ENCODE measurements around the gene MC3R.
A peak's percentile ranks its signal among the peaks of the same experiment; 100 is the strongest.

MC3R gene

DNA sequence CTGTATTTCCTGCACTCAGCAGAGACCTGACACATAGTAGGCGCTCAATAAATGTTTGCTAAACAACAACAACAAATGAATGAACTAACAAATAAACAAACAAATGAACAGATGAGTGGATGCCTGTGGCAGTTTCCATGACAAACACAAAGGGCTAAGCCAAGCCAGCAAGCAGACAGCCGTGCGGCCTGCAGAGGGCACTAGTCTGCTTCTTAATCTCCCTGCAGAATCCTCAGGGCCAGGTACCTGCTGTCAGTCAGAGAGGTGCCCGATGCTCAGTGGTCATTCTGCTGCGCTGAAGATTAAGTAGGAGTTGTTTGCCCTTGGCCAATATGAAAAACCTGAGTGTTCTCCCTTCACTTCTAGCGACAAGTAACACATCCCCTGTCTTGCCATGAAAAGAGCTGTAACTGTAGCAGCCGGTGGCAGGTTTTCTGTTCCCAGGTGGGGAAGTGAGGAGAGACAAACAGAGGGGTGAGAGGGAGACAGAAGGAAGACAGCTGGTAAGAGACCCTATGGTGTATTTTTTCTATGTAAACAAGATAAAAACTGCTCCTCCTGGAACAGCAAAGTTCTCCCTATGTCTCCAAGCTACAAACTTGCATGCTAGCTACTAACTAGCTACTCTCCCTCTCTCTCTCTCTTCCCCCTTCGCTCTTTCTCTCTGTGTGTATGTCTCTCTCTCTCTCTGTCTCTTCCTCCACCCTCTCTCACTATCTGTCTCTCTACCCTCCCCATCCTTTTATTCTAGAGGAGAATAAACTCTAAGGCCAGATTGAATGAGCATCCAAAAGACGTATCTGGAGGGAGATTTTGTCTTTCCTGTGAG, at the start of gene MC3R:
TSS of gene MC3R (plus strand) at position 779 of the 829 bp plus-strand sequence. CDS start 112 bp downstream, outside the sequence.
- peak; percentile 43 for DNase-seq (ENCODE audit: extremely low spot score)
- ChIA-PET CTCF (interaction anchor here (0.7 to 1.6 kb wide), 13 partner anchors 9 to 1568 kb away, joined by 3 to 10 read pairs (median 4); no protein-coding TSS in a partner anchor), POLR2A (no interaction called here)
- TF ChIP-seq, protein P1, sequence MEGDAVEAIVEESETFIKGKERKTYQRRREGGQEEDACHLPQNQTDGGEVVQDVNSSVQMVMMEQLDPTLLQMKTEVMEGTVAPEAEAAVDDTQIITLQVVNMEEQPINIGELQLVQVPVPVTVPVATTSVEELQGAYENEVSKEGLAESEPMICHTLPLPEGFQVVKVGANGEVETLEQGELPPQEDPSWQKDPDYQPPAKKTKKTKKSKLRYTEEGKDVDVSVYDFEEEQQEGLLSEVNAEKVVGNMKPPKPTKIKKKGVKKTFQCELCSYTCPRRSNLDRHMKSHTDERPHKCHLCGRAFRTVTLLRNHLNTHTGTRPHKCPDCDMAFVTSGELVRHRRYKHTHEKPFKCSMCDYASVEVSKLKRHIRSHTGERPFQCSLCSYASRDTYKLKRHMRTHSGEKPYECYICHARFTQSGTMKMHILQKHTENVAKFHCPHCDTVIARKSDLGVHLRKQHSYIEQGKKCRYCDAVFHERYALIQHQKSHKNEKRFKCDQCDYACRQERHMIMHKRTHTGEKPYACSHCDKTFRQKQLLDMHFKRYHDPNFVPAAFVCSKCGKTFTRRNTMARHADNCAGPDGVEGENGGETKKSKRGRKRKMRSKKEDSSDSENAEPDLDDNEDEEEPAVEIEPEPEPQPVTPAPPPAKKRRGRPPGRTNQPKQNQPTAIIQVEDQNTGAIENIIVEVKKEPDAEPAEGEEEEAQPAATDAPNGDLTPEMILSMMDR (IDR thresholded peaks at IDR 0.05; ENCODE audit: control extremely low read depth, extremely low read depth, low read depth, missing control alignments): peak; percentile 81

DNA sequence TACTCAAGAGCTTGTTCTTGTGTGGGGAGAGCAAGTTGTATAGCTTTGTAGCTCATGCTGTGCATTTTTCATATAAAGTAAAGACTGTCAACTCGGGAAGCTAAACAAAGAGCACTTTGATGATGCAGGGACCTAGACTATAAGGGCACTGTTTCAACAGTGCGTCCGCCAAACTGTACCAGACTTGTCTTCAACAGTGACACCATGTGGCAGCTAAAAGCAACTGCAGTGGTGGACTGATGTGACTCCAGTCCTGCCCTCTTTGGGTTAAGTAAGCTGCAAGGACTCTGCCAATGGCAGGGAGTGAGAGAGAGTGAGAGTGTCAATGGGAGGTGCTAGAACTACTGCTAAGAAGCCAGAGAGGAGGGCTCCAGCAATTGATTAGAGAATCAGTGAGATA, 48.1 kb upstream of the MC3R start:
- POLR2A ChIA-PET: no interaction called here
- TF ChIP-seq, protein P1 (IDR thresholded peaks at IDR 0.05; ENCODE audit: control extremely low read depth, extremely low read depth, low read depth, missing control alignments): no peak
- DNase-seq (ENCODE audit: extremely low spot score): no peak
- CTCF ChIA-PET: interaction anchor here (1.5 kb wide), 1 partner anchor 14 kb away, joined by 4 read pairs; no protein-coding TSS in a partner anchor

DNA sequence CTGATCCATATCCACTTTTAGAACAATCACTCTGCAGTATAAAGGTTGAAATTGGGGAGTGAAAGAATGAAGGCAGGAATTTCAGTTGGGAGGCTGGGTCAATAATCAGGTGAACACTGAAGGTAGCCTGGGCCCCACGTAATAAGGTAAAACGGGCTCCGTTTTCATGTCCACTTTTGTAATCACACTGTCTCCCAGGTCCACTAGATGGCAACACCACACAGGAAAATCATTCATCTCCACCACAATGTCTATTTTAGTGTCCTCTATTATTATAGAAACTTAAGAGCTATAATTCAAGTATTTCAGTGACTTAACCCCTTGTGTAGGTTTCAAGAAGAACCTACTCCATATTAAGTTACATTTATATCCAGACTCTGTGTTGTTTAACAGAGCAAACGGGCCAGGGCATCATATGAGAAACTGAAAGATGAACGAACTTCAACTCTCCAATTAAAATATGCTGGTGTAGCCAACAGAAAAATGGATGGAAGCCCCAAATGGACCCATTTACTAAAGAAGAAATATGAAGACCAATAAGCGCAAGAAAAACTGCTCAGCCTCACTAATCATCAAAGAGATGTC, 45.9 kb upstream of the MC3R start:
- ChIA-PET POLR2A (no interaction called here), CTCF (interaction anchor here (1.6 kb wide), 1 partner anchor 12 kb away, joined by 9 read pairs; no protein-coding TSS in a partner anchor)
- TF ChIP-seq, protein P1 (IDR thresholded peaks at IDR 0.05; ENCODE audit: control extremely low read depth, extremely low read depth, low read depth, missing control alignments): peak; percentile 27
- no peak for DNase-seq (ENCODE audit: extremely low spot score)

DNA sequence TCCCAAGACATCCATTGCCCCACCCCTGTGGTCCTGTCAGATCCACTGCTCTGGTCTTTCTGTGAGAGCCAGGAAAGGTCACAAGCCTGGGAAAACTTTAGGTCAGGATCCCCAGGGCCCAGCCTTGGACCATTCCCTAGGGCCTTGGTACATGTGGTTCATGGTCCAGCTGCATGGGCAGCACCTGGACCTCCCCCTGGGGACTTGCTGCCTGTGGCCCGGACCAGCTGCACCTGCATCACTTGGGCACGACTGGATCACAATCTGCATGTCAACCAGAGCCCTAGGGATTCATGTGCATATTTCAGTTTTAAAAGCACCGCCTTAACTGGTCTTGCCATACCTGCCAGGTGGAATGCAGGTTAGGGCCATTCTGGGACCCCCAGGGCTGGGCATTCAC, 44.3 kb upstream of the MC3R start:
- TF ChIP-seq, protein P1 (IDR thresholded peaks at IDR 0.05; ENCODE audit: control extremely low read depth, extremely low read depth, low read depth, missing control alignments): no peak
- CTCF ChIA-PET: no interaction called here
- DNase-seq (ENCODE audit: extremely low spot score): no peak
- POLR2A ChIA-PET: no interaction called here

DNA sequence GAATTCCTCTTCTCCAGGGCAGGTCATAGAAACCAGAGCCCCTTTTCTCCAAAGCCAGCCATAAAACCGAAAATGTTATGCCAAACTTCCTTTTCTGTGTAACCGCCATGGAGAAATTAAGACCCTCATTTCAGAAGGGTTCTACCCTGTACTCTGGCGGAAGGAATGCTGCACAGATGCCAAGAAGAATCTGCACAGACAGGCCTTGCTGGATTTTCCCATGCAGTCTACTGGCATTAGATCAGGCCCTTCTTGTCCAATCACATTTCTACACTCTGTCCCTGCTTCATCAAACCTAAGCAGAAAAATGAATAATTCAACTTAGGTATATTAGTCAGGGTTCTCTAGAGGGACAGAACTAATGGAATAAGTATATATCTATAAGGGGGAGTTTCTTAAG, 43.2 kb upstream of the MC3R start:
- POLR2A ChIA-PET: no interaction called here
- TF ChIP-seq, protein P1 (IDR thresholded peaks at IDR 0.05; ENCODE audit: control extremely low read depth, extremely low read depth, low read depth, missing control alignments): no peak
- CTCF ChIA-PET: no interaction called here
- no peak for DNase-seq (ENCODE audit: extremely low spot score)

DNA sequence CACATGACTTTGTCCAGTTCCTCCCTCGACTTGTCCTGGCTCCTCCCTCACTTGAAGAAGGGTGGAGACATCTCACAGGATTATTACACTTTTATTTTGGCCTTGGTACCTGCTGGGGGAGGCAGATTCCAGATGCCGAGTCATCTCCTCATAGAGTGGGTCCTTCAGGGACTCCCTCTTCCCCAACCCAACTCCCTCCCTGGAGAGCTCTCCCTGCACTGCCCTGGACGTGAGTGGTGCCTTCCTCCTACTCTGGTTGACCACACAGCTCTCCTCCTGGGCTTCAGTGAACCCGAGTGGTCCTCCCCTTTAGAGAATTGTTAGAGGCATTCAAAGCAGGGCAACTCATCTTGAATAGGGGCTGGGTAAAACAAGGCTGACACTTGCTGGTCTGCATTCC, 40.9 kb upstream of the MC3R start:
- DNase-seq (ENCODE audit: extremely low spot score): no peak
- POLR2A ChIA-PET: no interaction called here
- CTCF ChIA-PET: no interaction called here
- TF ChIP-seq, protein P1 (IDR thresholded peaks at IDR 0.05; ENCODE audit: control extremely low read depth, extremely low read depth, low read depth, missing control alignments): no peak
